Left lobe of liver (tissue), 2 donors: Measurements from ENCODE around the gene SLC6A7. TPM values are rescaled to one million over a fixed set of nuclear protein-coding genes. Genes with fewer than 3 reads are reported as not detected.

ENCODE experiments used
- ATAC-seq: fragments of 200-7000 bp; cut with Tn5 transposase; one replicate; pipeline ENCODE4 v1.9.1; 2020; ENCODE audit warnings: mild to moderate bottlenecking, moderate library complexity
- DNase-seq: peaks from one replicate; pipeline ENCODE4 v3.0.0-alpha.2; 2020; ENCODE audit warnings: low spot score
- total RNA-seq: library from RNA; stranded (reverse); gene quantifications from one replicate; pipeline ENCODE4 v1.2.1, GENCODE V29; 2021
- donor health status: DM: no; HTN: no; CAD: no; lungs with moderate emphysema.
- donor health status: DM: no; HTN: yes; CAD: no.

The SLC6A7 gene
- total RNA-seq, 1 donor from 2014 or later = not detected

DNA sequence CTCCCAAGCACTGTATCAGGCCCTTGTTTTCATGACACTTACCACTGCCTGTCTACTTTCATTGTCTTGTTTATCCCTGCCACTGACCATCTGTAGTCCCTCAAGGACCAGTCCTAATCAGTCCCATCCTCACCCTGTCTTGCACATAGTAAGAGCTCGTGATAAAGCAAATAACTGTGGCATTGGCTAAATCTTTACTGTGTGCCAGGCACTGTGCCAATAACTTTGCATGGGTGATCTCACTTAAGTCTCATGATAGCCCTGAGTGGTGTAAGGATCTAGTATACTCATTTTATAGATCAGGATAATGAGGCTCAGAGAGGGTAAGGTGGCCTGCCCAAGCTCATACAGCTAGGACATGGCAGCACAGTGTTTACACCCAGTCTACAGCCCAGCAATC lies 17.7 kb upstream of the SLC6A7 start:
- DNase-seq (no peak), ATAC-seq (no peak)

DNA sequence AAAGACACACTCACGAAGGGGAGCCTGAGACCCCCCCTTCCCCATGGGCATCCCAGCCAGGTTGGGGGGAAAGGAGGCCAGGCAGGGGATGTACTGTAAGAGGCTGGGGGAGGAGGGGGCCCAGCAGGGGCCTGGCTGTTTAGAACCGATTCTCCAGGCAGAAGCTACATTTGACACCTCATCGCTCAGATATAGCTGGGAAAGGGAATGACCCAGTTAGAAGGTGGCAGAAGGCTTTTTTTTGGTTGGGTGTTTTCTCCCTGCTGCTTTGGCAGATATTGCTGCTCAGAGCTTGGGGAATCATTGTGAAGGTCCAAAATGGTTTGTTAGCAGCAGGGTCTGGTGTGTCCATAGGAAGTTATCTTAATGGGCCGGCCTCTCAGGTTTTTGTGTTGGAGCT lies 17.3 kb upstream of the SLC6A7 start:
- ATAC-seq (no peak), DNase-seq (no peak)

DNA sequence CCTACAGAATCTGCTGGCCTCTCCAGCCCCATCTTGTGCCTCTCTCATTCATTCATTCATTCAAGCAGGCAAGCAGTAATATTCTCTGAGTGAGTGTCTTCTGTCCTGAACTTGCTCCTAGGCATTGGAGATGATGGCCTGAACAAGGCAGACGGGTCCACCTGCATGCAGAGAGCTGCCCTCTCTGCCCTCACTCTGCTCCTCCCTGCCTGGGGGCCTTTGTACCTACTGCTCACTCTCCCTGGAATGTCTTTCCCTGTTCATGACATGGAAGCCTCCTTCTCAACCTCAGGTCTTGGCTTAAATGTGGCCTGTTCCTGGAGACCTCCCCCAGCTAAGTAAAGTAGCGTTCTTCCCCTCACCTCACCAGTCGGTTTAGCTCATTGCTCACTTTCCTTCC lies 16.7 kb upstream of the SLC6A7 start:
- ATAC-seq = no peak
- no peak for DNase-seq

DNA sequence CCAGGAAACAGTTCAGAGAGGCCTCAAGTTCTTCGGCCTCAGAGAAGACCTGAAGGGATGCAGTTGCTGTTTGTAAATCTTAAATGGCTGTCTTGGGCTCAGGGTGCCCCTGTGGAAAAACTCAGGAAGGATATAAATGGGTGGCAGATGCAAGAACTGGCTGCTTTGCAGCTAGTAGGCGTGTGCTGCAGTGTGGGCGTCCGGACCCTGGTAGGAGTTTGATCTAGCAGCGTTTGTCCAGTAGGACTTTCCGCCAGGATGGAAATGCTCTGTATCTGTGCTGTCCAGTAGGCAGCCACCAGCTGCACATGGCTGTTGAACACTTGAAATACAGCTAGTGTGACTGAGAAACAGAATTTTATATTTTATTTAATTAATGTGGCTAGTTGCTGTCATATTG lies 15.6 kb upstream of the SLC6A7 start:
- ATAC-seq (no peak), DNase-seq (no peak)

DNA sequence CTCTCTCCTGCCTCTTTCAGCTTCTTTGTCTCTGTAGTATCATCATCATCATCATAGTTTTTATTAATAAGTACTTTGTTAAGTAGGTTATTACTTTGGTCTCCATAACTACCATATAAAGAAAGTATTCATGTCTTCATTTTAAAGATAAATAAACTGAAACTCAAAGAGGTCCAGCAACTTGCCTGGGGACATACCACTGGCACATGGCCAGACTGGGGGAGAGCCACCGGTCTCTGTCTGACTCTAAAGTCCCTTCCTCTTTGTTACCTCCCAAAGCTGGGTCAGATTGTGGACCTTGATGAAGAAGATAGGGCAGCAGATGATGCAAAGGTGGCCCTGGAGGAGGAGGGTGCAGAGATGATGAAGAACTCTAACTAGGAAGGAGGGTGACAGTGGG lies 14.8 kb upstream of the SLC6A7 start:
- no peak for DNase-seq
- ATAC-seq = no peak

DNA sequence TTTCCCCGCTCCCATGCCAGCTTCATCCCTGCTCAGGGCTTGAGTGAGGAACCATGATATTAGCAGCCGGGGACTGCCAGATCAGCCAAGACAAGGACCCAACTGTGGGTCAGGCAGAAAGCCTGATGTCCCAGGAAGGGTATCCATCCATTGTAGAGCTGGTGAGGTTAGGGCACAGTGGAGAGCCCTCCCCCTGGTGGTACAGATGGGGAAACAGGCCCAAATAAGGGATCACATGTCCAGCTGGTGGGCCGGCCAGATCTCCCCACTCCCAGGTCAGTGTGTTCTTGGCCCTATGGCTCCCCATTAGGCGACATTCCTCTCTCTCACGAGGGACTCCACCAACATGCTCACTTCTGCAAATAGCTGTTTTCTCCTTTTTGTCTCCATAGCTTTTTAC lies 14.3 kb upstream of the SLC6A7 start:
- ATAC-seq = peak; percentile 43
- no peak for DNase-seq

DNA sequence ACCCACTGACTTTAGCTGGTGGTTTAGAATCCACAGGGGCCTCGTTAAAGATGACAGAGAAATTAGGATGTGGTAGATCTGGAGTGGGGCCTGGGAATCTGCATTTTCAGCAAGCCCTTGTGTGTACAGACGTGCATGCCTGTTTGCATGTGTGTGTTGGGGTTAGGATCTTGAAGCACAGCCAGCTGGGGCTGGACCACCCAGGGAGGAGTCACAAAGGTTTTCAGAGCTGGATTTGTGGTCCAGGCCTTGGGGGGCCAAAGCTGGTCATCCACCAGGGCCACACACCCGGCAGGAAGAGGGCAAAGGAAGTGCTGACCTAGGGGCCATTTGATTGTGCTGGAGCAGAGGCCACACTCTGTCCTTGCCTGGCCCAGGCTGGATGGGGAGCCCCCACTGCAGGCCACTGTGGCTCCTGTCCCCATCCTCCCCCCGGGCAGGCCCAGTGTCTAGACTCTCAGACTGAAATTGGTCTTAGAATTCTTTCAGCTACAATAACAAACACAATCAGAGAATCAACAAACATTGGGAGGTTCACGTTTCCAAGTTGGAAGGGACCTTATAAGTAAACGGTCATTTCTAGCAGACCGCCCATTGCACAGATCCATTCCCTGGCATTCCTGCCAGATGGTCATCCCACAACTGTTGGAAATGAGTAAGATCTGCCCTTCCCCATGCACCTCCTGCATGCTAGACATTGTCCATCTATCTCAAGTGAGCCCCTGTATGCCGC lies 13.0 kb upstream of the SLC6A7 start:
- no peak for ATAC-seq
- DNase-seq = no peak

DNA sequence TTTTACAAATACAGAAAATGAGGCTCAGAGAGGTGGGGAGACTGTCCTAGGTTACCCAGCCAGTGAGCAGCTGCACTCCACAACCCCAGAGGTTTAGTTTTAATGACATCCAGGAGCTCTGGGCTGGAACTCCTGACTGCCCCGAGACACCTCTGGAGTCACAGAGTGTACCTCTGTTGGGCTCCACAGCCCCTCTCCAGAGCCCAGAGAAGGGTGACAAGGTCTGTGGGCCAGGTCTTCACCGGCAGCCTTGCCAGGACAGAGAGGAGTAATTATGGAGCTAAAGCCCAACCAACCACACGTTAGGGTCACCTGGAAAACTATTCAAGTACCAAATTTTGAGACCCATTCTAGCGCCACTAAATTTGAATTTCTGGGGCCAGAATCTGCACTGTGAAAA lies 12.1 kb upstream of the SLC6A7 start:
- no peak for ATAC-seq
- DNase-seq = no peak

DNA sequence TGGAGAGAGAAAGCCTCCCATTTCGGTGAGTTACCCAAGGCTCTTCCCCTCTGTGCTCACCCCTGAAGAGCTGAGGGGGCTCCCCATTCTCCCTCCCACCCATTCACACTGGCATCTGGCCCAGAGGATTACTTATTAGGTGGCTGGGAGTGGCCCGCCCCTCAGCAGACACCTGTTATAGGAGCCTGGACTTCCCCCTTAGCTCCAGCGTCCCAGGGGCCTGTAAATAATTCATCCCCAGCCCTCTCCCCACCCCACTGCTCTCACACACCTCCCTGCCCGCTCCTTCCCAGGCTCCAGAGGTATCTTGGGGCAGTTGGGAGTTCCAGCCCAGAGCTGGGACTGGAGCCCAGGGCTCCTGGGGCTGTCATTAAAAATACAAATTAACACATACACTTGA lies 11.6 kb upstream of the SLC6A7 start:
- ATAC-seq = no peak
- DNase-seq = no peak

DNA sequence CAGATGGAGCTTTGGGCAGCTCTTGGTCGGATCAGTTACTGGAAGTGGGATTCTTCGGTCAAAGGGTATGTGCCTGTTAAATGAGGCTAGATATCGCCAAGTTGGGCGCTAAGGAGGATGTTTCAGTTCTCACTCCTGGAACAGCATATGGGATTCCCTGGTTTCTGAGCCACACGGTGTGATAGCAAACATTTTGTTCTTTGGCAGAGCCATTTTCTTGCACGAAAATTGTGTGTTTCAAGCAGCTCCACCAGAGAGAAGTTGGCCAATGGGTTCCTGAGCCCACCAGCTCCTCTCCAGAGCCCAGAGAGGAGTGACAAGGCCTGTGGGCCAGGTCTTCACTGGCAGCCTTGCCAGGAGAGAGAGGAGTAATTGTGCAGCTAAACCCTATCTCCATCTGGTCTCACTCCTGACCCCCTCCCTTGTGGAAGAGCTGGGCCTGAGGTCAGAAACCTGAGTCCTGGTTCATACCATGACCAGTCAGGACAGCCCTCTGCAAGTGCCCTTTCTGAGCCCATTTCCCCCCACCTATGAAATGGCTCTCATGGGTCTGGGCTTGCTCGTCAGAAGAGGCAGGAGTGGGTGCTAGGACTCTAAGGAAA lies 10.7 kb upstream of the SLC6A7 start:
- DNase-seq (no peak), ATAC-seq (no peak)

DNA sequence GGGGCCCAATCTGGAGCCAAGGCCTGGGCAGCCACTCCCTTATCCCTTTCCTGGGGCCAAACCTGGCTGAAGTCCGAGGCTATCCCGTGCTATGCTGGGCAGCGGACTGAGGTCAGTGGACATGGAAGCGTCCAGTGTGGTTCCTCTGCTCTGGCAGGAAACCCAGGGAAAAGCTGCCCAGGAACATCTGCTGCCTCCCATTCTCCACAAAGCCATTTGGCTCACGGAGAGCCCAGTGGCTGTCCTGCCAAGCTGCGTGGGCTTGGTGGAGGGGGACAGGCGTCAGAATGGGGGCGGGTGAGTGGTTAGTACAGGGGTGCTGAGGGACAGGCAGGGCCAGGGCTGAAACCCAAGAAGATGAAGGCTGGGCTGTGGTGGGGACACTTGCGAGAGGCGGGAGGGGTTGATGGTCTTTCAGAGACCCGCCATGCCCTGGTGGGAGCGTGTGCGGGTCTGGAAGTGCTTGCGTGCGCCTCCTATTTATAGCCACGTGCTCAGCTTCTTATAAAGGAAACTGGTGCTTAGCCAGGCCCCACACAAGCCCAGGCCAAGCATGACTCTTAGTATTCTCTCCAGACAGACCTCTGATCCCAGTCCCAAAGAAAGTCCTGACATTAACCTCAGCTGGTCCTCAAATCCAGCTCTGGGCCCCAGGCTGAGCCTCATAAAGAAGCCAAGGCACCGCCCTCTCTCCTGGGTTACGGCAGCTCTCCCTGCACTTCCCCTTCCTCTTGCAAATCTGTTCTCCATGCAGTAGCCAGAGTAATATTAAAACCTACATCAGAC lies 9.4 kb upstream of the SLC6A7 start:
- peak; percentile 83 for ATAC-seq
- DNase-seq = peak; percentile 83

DNA sequence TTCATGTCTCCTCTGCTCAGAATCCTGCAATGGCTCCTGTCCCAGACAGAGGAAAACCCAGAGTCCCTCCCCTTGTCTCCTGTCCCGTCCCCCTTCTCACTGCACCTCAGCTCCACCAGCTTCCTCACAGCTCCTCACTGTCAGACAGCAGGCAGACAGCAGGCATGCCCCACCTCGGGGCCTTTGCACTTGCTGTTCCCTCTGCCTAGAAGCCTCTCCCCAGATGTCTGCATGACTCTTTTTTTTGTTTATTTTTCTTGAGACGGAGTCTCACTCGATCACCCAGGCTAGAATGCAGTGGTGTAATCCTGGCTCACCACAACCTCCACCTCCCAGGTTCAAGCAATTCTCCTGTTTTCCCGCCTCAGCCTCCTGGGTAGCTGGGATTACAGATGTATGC lies 8.8 kb upstream of the SLC6A7 start:
- DNase-seq (no peak), ATAC-seq (no peak)

DNA sequence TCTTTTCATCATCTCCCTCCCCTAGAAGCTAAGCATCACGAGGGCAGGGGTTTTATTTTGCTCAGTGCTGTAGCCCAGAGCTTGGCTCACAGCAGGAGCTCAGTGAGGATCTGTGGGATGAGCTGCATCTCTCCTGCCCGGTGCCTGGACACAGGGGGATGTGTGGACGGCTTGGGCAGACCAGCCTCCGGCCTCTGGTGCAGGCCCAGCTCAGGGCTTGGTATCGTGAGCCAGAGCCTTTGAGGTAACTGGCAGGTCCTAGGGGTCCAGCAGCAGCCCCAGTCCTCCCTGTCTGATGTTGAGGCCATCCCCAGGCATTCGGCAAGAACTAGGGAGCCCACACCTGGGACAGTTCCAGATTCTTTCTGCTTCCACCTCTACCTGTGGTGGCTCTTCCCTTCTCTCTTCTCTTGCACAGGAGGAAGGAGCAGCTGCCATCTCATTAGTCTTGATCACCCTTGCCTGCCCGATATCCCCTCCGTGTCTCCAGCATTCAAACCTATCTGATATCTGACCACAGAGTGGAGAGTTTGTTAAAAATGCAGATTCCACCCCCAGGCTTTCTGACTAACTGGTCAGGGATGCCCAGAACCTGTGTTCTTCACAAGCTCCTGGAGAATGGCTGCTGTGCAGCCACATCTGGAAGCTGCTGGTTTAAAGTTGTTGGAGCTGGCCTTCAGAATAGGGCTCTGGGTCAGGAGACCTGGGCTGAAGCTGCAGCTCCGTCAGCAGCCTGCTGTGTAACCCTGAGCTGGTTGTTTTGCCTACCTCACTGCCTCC lies 7.9 kb upstream of the SLC6A7 start:
- ATAC-seq (no peak), DNase-seq (no peak)

DNA sequence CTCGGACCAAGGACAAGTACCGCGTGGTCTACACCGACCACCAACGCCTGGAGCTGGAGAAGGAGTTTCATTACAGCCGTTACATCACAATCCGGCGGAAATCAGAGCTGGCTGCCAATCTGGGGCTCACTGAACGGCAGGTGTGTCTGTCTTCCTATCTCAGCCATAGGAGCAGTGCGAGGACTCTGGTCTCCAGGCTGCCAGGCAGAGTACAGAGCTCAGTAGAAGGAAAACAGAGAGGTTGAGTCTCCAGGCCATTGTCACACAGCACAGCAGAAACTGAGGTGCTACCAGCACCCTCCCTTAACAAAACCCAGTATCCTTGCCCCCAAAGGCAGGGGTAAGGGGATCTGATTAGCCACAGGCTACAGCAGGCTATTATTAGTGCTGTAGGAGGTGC lies 7.1 kb upstream of the SLC6A7 start:
- DNase-seq (no peak), ATAC-seq (no peak)

DNA sequence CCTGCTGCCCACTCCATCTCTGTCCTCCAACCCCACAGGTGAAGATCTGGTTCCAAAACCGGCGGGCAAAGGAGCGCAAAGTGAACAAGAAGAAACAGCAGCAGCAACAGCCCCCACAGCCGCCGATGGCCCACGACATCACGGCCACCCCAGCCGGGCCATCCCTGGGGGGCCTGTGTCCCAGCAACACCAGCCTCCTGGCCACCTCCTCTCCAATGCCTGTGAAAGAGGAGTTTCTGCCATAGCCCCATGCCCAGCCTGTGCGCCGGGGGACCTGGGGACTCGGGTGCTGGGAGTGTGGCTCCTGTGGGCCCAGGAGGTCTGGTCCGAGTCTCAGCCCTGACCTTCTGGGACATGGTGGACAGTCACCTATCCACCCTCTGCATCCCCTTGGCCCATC lies 6.4 kb upstream of the SLC6A7 start:
- ATAC-seq (no peak), DNase-seq (no peak)

DNA sequence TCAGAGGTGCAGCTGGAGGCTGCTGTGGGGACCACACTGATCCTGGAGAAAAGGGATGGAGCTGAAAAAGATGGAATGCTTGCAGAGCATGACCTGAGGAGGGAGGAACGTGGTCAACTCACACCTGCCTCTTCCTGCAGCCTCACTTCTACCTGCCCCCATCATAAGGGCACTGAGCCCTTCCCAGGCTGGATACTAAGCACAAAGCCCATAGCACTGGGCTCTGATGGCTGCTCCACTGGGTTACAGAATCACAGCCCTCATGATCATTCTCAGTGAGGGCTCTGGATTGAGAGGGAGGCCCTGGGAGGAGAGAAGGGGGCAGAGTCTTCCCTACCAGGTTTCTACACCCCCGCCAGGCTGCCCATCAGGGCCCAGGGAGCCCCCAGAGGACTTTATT lies 5.9 kb upstream of the SLC6A7 start:
- ATAC-seq (no peak), DNase-seq (no peak)

DNA sequence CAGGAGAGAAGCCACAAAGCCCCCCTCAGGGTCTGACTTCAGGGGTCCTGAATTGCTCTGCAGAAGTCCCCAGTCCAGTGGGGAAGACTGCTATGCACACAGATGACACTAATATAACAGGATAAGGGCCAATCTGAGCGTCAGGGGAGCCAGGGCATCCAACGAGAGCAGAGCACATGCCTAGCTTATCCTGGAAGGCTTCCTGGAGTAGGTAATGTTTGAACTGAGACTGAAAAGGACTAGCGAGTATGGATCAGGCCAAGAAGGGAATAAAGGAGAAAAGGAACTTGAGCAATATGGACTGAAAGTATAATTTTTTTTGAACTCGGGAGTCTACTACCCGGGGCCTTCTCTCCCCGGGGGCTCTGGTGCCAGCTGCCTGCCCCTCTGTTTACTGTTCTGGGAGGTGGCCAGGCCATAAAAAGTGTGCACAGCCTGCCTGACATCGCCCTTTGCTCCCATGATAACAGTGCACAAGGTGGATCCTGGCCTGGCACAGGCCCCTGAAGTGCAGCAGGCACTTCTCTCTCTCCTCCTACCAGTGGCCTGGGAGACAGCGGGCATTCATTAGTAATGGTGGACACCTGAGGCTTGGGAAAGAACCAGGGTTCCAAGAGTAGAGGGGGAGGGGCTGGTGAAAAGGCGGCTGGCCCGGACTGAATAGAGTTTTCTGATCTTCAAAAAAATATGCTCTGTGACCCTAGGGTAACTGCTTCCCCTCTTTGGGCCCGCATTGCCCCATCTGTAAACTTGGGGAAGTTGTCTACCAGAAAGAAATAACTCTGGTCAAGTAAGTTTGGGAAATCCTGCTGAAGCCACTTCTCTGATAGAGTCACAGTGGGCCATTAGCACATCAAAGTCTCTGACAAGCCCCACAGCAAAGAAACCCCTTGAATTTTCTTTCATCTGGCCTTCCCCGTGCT lies 4.6 kb upstream of the SLC6A7 start:
- peak; percentile 92 for ATAC-seq

DNA sequence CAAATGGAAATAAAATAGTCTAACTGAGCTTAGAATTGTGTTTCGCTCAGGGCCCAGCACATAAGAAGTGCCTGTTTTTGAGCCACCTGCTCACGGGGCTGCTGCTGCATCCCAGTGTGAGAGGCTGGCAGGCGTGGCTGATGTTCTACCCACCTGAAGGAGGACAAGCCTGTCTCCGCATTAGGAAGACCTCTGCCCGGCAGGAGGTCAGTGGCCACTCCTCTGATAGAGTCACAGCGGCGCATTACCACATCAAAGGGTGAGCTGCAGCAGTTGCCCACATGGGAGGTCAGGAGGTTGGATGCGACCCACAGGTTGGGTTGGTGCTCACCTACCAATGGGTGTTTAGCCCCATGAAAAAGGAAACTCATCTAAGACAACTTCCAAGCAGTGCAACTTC lies 3.7 kb upstream of the SLC6A7 start:
- DNase-seq = no peak
- ATAC-seq = no peak

More for the DNA sequence above, 4.6 kb upstream of the SLC6A7 start:
- DNase-seq = peak; percentile 89

DNA sequence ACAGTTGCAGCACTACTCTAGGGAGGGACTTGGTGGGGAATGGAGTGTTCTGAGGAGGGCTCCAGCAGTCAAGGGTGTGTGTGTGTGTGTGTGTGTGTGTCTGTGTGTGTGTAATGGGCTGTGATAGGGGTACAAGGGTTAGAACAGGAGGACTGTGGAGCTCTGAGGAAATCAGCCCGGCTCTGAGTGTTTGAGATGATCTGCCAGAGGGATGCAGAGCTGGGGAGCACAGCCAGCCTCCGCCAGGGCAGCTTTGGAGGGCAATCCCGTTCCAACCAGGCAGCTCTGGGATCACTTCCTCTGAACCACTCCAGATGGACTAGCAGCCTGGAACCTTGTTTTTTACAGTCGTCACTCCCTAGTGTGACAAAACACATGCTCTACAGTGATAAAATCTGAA lies 3.0 kb upstream of the SLC6A7 start:
- no peak for ATAC-seq
- DNase-seq = no peak

DNA sequence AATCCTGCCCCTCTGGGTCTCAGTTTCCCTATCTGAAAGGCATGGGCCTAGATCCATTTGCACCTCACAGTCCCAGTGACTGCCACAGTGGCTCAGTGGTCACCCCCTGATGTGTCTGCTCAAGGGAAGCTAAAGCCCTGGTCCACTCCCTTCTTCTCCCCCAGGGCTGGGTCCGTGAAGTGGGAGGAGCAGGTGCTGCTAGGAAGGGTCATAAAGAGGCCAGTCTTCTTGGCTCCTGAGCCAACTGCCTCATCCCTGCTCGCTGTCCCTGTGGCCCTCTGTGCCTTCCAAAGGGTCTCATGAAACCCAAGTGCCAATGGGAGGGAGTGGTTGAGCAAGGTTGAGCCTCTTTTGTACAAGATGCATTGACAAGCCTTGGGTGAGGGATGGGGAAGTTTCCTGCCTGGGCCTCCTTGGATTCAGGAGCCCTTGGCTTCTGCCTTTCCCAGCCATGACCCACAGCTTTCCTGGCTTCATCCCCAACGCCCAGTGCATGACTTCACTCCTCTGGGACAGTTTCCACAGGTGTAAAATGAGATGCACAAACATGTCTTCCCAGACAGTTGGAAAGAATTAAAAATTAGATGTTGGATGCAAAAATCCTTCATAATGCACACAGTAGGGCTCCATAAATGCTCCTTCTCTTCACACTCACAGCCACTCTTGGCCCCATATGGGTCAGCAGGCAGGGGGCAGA lies 1.6 kb upstream of the SLC6A7 start:
- DNase-seq (no peak), ATAC-seq (no peak)
